BLaER1 (cell line): ENCODE data around the gene MRPL21.

Experiments
- H3K27ac ChIP-seq: shearing (Covaris generic); formaldehyde crosslinking; 2 replicates; pipeline ENCODE4 v1.8.1; 2022
- H3K27me3 ChIP-seq: shearing (Covaris generic); formaldehyde crosslinking; 2 replicates; pipeline ENCODE4 v1.8.1; 2022
- H3K36me3 ChIP-seq: shearing (Covaris generic); formaldehyde crosslinking; 2 replicates; pipeline ENCODE4 v1.8.1; 2022
- H3K4me1 ChIP-seq: shearing (Covaris generic); formaldehyde crosslinking; 2 replicates; pipeline ENCODE4 v1.8.1; 2022
- H3K4me2 ChIP-seq: shearing (Covaris generic); formaldehyde crosslinking; 2 replicates; pipeline ENCODE4 v1.8.1; 2022
- H3K4me3 ChIP-seq: shearing (Covaris generic); formaldehyde crosslinking; 2 replicates; pipeline ENCODE4 v1.8.1; 2022
- H3K9ac ChIP-seq: shearing (Covaris generic); formaldehyde crosslinking; 2 replicates; pipeline ENCODE4 v1.8.1; 2022
- H3K9me3 ChIP-seq: shearing (Covaris generic); formaldehyde crosslinking; 2 replicates; pipeline ENCODE4 v1.8.1; 2022
- H4K20me1 ChIP-seq: shearing (Covaris generic); formaldehyde crosslinking; 2 replicates; pipeline ENCODE4 v1.8.1; 2022
- Cebpa-rat ChIP-seq: shearing (Covaris generic); IDR thresholded peaks from 2 replicates; pipeline ENCODE4 v1.8.1; 2022

Gene MRPL21

DNA sequence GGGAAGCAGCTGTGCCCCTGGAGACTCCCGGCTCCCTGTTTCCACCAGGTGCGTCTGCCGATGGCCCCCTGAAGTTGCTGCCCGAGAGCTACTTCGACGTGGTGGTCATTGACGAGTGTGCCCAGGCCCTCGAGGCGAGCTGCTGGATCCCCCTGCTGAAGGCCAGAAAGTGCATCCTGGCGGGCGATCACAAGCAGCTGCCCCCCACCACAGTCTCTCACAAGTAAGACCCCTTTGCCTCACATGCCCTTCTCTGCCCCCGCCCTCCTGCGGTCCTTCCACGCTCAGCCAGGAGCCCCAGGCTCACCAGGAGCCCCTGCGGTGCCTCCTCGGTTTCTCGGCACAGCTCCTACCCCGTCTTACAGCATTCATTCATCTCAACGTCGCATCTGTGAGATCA is 25.5 kb upstream of the MRPL21 start:
- TF ChIP-seq Cebpa-rat: no peak
- Histone ChIP-seq H3K4me1 (peaks cover 35% of the 10 kb centered on the region), H3K27ac (no peak overlapping the region), H3K36me3 (peaks cover 100% of the 10 kb centered on the region), H3K4me3 (no peak overlapping the region), H4K20me1 (peaks cover 35% of the 10 kb centered on the region), H3K9ac (no peak overlapping the region), H3K4me2 (no peak overlapping the region), H3K9me3 (peaks cover 32% of the 10 kb centered on the region), H3K27me3 (no peaks in the 10 kb centered on the region)

DNA sequence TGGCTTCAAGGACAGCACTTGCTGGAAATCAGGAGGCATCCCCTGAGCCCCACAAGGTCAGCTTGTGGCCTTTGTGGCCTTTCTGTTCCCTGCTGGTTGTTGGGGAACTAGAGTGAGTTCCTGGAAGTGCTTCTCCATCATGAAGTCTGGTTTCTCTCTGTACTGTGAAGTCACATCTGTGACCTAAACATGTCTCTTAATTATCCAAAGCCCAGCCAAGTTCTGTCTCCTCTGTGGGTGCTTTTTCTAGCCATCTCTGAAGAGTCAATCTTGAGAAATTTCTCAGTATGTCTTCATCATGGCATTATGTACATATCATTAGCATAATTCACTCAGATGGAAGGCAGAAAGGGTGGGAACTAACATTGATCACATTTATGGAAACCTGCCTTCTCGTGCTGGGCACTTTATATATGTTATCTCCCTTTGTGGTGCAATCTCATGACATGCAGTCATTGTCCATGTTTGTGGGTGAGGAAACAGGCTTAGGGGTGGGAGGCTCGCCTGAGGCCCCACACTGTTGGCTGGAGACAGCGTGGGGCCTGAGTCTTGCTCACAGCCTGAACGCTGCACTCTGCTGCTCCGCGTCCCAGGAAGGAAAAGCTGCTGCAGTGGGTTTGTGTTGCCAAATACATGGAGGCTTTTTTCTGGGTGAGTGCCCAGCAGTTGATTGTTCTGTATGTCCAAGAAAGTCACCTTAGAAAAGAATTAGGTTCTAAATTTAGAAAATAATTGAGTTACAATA is 24.7 kb upstream of the MRPL21 start:
- Histone ChIP-seq H3K27ac (no peak overlapping the region), H3K4me3 (no peak overlapping the region), H3K9ac (no peak overlapping the region), H3K27me3 (no peaks in the 10 kb centered on the region), H3K36me3 (peaks cover 100% of the 10 kb centered on the region), H3K4me1 (peaks cover 35% of the 10 kb centered on the region), H3K9me3 (peaks cover 38% of the 10 kb centered on the region), H3K4me2 (no peak overlapping the region), H4K20me1 (peaks cover 27% of the 10 kb centered on the region)
- TF ChIP-seq Cebpa-rat: no peak

DNA sequence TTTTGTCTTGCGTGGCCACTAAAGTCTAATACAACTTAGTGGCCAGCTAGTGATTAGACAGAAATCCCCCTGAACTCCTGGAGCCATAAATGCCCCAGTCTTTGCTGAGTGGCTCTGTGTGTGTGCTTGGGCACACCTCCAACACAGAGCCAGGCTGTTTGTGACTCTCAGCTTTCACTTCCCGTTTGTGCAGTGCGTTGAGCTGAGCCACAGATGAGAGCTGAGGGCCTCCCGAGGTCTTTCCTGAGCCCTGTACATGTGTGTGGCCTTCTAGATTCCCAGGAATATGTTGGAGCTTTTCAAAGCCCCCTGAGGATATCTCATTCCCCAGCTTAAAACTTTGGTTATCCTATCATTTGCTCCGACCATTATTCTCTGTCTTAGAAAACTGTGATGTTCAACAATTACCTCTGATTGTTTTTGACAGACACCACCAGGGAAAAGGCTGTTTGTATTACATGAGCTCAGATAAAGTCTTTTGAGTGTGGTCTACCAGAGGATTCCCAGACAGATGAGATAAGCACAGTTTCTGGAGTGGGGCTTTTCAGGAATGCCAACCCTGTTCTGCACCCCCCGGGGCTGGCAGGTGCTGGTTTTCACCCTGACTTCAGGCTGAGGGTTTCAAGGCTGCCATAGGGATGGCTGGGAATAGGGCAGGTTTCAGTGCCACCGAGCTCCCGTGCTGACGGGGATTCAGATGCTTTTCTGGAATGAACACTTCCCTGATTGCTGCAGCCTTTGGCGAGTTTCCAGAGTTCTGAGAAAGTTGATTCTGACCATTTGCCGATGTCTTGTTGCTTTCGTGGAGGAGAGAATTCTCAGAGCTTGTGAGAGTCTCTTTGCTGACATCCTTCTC is 23.9 kb upstream of the MRPL21 start:
- no peaks in the 10 kb centered on the region for H3K27me3 ChIP-seq
- no peak for TF ChIP-seq Cebpa-rat
- H3K4me1 ChIP-seq: peaks cover 35% of the 10 kb centered on the region
- H3K4me2 ChIP-seq: no peak overlapping the region
- H4K20me1 ChIP-seq: peaks cover 19% of the 10 kb centered on the region
- H3K27ac ChIP-seq: no peak overlapping the region
- no peak overlapping the region for H3K9ac ChIP-seq
- peaks cover 99% of the 10 kb centered on the region for H3K36me3 ChIP-seq
- peaks cover 38% of the 10 kb centered on the region for H3K9me3 ChIP-seq
- no peak overlapping the region for H3K4me3 ChIP-seq

DNA sequence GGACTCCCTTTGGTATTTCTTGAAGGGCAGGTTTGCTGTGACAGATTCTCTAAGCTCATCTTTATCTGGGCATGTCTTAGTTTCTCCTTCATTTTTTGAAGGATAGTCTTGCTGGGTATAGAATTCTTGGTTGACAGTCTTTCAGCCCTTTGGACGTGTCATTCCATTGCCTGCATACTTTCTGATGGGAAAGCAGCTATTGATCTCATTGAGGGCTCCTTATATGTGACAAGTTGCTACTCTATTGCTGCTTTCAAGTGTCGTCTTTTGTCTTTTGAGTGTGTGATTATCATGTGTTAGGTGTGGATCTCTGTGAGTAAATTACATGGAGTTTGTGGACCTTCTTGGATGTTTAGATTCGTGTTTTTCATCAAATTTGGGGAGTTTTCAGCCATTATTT is 22.0 kb upstream of the MRPL21 start:
- H3K4me1 ChIP-seq: peaks cover 17% of the 10 kb centered on the region; the same call in 1 of the 2 replicates
- TF ChIP-seq Cebpa-rat: no peak
- peaks cover 38% of the 10 kb centered on the region for H3K9me3 ChIP-seq
- H3K4me2 ChIP-seq: no peak overlapping the region
- no peaks in the 10 kb centered on the region for H3K27me3 ChIP-seq
- H4K20me1 ChIP-seq: no peaks in the 10 kb centered on the region; the same call in none of the 2 replicates
- no peak overlapping the region for H3K9ac ChIP-seq
- peaks cover 98% of the 10 kb centered on the region for H3K36me3 ChIP-seq
- no peak overlapping the region for H3K4me3 ChIP-seq
- H3K27ac ChIP-seq: no peak overlapping the region

DNA sequence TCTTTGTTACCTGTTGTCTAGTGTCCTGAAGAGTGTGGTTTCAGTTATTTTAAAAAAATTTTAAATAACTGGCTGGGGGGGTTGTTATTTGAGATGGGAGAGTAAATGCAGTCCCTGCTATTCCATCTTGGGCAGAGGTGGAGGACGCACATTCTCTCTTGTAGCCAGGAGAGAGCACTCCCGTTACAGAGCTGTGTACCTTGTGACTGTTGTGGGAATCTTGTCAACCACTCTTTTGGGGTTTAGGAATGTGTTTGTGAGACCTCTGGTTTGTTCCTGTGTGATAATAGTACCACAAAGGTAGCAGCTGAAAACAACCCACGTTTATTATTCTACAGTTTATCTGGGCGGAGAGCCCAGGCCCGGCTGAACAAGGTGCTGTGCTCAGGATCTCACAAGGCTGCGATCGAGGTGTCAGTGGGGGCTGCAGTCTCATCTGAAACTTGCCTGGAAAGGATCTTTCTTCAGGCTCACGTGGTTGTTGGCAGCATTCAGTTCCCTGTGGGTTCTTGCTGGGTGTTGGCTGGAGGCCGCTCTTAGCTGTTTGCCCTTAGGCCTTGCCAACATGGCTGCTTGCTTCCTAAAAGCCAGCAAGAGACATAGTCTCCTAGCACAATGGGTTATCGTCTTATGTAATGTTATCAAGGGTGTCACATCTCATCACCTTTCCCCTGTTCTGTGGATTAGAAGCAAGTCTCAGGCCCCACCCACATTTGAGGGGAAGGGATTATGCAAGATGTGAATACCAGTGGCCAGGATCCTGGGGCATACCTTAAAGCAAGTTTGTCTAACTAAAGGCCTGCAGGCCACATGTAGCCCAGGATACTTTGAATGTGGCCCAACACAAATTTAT is 20.7 kb upstream of the MRPL21 start:
- no peak overlapping the region for H3K9ac ChIP-seq
- no peak overlapping the region for H3K4me3 ChIP-seq
- H3K27ac ChIP-seq: no peak overlapping the region
- H4K20me1 ChIP-seq: no peaks in the 10 kb centered on the region; the same call in 1 of the 2 replicates
- H3K27me3 ChIP-seq: no peaks in the 10 kb centered on the region
- H3K4me2 ChIP-seq: no peak overlapping the region
- H3K4me1 ChIP-seq: peaks cover 17% of the 10 kb centered on the region; the same call in 1 of the 2 replicates
- H3K9me3 ChIP-seq: peaks cover 38% of the 10 kb centered on the region
- H3K36me3 ChIP-seq: peaks cover 98% of the 10 kb centered on the region
- TF ChIP-seq Cebpa-rat: no peak

DNA sequence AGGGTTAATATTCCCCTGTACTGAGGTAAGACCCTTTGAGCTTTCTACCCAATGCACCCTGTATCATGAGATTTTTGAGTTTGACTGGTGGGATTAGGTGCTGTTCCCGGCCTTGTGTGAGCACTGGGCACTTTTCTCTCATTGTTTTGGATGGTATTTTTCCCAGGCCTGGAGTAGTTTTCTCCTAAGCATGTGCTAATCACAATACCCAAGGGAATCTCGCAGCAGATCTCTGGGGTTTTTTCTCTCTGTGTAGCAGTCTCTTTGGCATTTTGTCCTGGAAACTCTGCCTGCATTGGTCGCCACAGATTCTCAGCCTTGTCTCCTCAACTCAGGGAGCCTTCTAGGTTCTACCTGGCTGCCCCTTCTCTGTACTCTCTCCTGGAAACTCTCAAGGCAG is 20.0 kb upstream of the MRPL21 start:
- H4K20me1 ChIP-seq: no peaks in the 10 kb centered on the region; the same call in 1 of the 2 replicates
- H3K9me3 ChIP-seq: peaks cover 38% of the 10 kb centered on the region
- peaks cover 96% of the 10 kb centered on the region for H3K36me3 ChIP-seq
- H3K9ac ChIP-seq: no peak overlapping the region
- no peak for TF ChIP-seq Cebpa-rat
- no peaks in the 10 kb centered on the region for H3K27me3 ChIP-seq
- H3K4me2 ChIP-seq: no peak overlapping the region
- H3K4me3 ChIP-seq: no peak overlapping the region
- H3K4me1 ChIP-seq: peaks cover 14% of the 10 kb centered on the region; the same call in 1 of the 2 replicates
- no peak overlapping the region for H3K27ac ChIP-seq

DNA sequence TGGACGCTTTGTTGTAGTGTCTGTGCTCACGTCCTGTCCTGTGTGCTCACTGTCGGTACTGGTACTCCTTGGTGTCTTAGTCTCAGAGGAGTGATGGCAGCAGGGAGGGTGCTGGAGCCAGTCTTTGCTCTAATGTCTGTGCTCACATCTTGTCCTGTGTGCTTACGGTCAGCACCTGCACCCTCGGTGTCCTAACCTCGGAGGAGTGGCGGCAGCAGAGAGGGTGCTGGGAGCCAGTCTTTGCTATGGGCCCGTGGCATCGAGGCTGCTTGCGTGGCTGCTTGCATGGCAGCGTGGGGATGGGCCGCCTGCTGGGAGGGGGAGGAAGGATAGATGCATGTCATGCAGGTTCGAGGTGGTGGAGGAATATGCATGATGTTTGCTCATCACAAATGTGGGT is 12.8 kb upstream of the MRPL21 start:
- H3K9ac ChIP-seq: no peak overlapping the region
- no peak overlapping the region for H3K27ac ChIP-seq
- H3K4me3 ChIP-seq: no peak overlapping the region
- H4K20me1 ChIP-seq: peaks cover 4% of the 10 kb centered on the region; the same call in 1 of the 2 replicates
- no peak for TF ChIP-seq Cebpa-rat
- peaks cover 97% of the 10 kb centered on the region for H3K36me3 ChIP-seq
- H3K9me3 ChIP-seq: no peaks in the 10 kb centered on the region
- no peaks in the 10 kb centered on the region for H3K27me3 ChIP-seq
- H3K4me2 ChIP-seq: no peak overlapping the region
- H3K4me1 ChIP-seq: no peaks in the 10 kb centered on the region

DNA sequence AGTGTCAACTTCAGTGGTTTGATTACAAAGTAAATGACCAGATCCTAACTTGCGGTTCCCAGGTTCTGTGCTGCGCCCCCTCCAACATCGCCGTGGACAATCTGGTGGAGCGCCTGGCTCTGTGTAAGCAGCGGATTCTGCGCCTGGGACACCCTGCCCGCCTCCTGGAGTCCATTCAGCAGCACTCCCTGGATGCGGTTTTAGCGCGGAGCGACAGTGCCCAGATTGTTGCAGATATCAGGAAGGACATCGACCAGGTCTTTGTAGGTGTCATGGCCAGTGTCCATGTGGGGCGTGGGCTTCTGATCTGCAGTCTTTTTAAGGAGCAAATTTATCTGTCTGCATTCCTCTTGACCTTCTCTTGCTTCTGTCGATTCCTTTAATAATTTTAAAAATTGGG is 11.1 kb upstream of the MRPL21 start:
- Histone ChIP-seq H3K9me3 (no peaks in the 10 kb centered on the region), H3K4me2 (no peak overlapping the region), H4K20me1 (peaks cover 4% of the 10 kb centered on the region; the same call in 1 of the 2 replicates), H3K4me1 (no peaks in the 10 kb centered on the region), H3K27me3 (no peaks in the 10 kb centered on the region), H3K27ac (no peak overlapping the region), H3K9ac (no peak overlapping the region), H3K36me3 (peaks cover 98% of the 10 kb centered on the region), H3K4me3 (no peak overlapping the region)
- TF ChIP-seq Cebpa-rat: no peak

DNA sequence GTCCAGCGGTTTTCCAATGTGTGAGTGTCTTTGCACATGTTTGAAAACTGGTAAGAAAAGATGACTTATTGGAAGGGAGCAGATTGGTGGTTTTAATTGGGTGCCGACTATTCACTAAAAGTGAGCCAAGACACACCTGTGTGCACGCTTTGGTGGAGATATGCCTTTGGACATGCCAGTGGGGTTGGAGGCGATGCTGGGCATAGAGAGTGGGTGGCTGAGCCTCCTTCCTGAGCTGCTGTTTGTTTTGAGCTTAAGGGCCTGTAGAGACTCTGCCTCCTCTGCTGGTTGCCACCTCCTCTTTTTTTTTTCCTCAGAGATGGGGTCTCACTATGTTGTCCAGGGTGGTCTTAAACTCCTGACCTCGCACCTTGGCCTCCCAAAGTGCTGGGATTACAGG is 9.6 kb upstream of the MRPL21 start:
- no peak for TF ChIP-seq Cebpa-rat
- Histone ChIP-seq H3K36me3 (peaks cover 99% of the 10 kb centered on the region), H4K20me1 (peaks cover 4% of the 10 kb centered on the region; the same call in 1 of the 2 replicates)

More for the DNA sequence above, 9.6 kb upstream of the MRPL21 start:
- Histone ChIP-seq H3K9ac (no peak overlapping the region), H3K27ac (no peak overlapping the region), H3K4me1 (no peaks in the 10 kb centered on the region), H3K27me3 (no peaks in the 10 kb centered on the region), H3K4me3 (no peak overlapping the region), H3K9me3 (no peaks in the 10 kb centered on the region), H3K4me2 (no peak overlapping the region)
